Activated naive CD8-positive, alpha-beta T cell treated with anti-CD3 and anti-CD28 coated beads, Interleukin-2, amount 50 U/mL, for 16 hours (primary cell): ENCODE data around the gene OBP2B.

Source experiments
- DNase-seq: peaks from one replicate; pipeline ENCODE4 v3.0.0-alpha.2; 2020; ENCODE audit warnings: low read depth, low spot score

Gene OBP2B

GRCh38 chr9:133169102-133169501 lies 39.9 kb downstream of the OBP2B start:
- DNase-seq, result no peak

GRCh38 chr9:133168432-133168831 lies 40.6 kb downstream of the OBP2B start:
- DNase-seq, result no peak

GRCh38 chr9:133167769-133168168 lies 41.3 kb downstream of the OBP2B start:
- no peak for DNase-seq

GRCh38 chr9:133167096-133167730 lies 41.8 kb downstream of the OBP2B start:
- no peak for DNase-seq

- no peak for DNase-seq
These were observed 42.7 kb downstream of the OBP2B start for GRCh38 chr9:133166392-133166791.

GRCh38 chr9:133165452-133165730 lies 43.7 kb downstream of the OBP2B start:
- no peak for DNase-seq

GRCh38 chr9:133164191-133164590 lies 44.9 kb downstream of the OBP2B start:
- DNase-seq, result no peak

GRCh38 chr9:133163504-133164172 lies 45.4 kb downstream of the OBP2B start, which contains the start of gene GBGT1:
Gene GBGT1 (minus strand): TSS chr9:133163914. CDS start chr9:133162412, 1,502 bp downstream.
- no peak for DNase-seq

GRCh38 chr9:133162861-133163503 lies 46.1 kb downstream of the OBP2B start:
- DNase-seq, result no peak

- DNase-seq, result no peak
These were observed 47.5 kb downstream of the OBP2B start for GRCh38 chr9:133161547-133161950.

- no peak for DNase-seq
These were observed 48.1 kb downstream of the OBP2B start for GRCh38 chr9:133160742-133161546.

GRCh38 chr9:133158695-133159094 lies 50.4 kb downstream of the OBP2B start:
- DNase-seq, result no peak
